Mucosa of rectum (tissue), 2 donors: ENCODE results near the gene ZBTB16.

Experiments
- H3K27ac ChIP-seq, 2 donors: one replicate each; pipeline ENCODE4 v1.7.0; 2013; ENCODE audit warnings: inconsistent platforms in 2 of 2, low read depth in 2 of 2, low read length in 2 of 2
- H3K27me3 ChIP-seq, 2 donors: one replicate each; pipeline ENCODE4 v1.7.0; 2013; ENCODE audit warnings: low read length in 2 of 2; ENCODE audit not compliant: control insufficient read depth in 2 of 2, insufficient read depth in 2 of 2
- H3K36me3 ChIP-seq, 2 donors: one replicate each; pipeline ENCODE4 v1.7.0; 2013; ENCODE audit warnings: low read length in 2 of 2; ENCODE audit not compliant: control insufficient read depth in 2 of 2, insufficient read depth in 2 of 2
- H3K4me1 ChIP-seq, 2 donors: one replicate each; pipeline ENCODE4 v1.7.0; 2013; ENCODE audit warnings: low read length in 2 of 2, mild to moderate bottlenecking in 1 of 2; ENCODE audit not compliant: control insufficient read depth in 2 of 2, insufficient read depth in 2 of 2
- H3K4me3 ChIP-seq, 2 donors: one replicate each; pipeline ENCODE4 v1.7.0; 2013; ENCODE audit warnings: low read length in 2 of 2
- H3K9ac ChIP-seq, 2 donors: one replicate each; pipeline ENCODE4 v1.7.0; 2013; ENCODE audit warnings: low read length in 2 of 2, low read depth in 1 of 2, mild to moderate bottlenecking in 1 of 2
- H3K9me3 ChIP-seq, 2 donors: one replicate each; pipeline ENCODE4 v1.7.0; 2013; ENCODE audit warnings: low read length in 2 of 2; ENCODE audit not compliant: control insufficient read depth in 2 of 2
- donor health status: healthy.
- donor health status: Normal muscosa, but diverticular disease.

The ZBTB16 gene, protein sequence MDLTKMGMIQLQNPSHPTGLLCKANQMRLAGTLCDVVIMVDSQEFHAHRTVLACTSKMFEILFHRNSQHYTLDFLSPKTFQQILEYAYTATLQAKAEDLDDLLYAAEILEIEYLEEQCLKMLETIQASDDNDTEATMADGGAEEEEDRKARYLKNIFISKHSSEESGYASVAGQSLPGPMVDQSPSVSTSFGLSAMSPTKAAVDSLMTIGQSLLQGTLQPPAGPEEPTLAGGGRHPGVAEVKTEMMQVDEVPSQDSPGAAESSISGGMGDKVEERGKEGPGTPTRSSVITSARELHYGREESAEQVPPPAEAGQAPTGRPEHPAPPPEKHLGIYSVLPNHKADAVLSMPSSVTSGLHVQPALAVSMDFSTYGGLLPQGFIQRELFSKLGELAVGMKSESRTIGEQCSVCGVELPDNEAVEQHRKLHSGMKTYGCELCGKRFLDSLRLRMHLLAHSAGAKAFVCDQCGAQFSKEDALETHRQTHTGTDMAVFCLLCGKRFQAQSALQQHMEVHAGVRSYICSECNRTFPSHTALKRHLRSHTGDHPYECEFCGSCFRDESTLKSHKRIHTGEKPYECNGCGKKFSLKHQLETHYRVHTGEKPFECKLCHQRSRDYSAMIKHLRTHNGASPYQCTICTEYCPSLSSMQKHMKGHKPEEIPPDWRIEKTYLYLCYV

DNA sequence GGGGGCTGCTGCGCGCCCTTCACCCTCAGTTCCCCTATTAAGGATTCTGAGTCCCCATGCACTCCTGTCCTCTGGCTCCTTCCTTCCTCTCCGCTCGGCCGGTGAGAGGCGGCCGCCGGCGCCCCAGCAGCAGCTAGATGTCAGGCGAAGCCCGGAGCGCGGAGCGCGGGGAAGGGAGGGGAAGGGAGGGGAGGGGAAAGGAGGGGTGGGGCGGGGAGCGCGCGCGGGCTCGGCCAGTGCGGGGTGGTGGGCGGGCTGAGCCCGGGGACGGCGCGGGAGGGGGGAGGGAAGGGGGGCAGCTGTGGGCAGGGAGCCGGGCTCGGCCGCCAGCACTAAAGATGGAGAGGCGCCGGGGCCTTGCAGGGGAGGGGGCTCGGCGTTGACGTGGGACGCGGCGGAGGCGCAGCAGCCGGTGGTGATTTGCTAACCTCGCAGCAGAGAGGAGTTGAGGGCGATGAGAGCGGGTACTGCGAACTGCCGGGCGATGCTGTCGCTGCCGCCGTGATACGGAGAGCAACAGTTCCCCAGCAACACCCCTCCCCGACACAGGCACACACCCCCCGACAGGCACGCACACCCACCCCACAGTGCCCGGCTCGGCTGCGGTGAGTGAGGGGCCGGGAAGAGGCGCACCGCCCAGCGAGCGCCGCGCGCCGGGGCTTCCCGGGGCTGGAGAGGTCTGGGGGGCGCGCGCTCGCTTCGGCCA is at the start of gene ZBTB16:
Gene ZBTB16 (plus strand): TSS at position 434 of the 706 bp plus-strand sequence. CDS start 3,590 bp downstream, outside the sequence.
- Histone ChIP-seq H3K4me1 (peaks cover 10 to 16% of the 10 kb centered on the region in 2 donors), H3K9ac (peak within 1 kb of the TSS; percentile 75 to 96), H3K4me3 (peak within 1 kb of the TSS; percentile 83), H3K36me3 (peaks cover 6 to 10% of the 10 kb centered on the region in 2 donors), H3K27me3 (peaks cover 11 to 19% of the 10 kb centered on the region in 2 donors), H3K27ac (peak within 1 kb of the TSS; percentile 84 to 85), H3K9me3 (no peaks in the 10 kb centered on the region)

DNA sequence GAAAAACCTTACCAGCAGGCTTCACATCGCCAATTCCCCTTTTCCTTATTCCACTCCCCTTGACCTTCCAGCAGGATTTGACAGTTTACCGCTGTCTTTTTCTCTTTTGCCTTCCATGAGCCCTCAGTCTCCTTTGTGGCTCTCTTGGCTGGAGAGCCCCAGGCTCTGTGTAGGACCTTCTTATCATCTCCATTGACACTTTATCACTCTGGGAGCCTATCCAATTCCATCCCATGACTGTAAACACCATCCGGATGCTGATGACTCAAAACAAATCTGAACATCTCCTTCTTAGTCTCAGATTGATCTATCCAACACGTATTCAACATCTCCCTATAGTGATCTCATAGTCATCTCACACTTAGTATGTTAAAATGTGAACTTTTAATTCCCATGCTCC is 48.6 kb upstream of the ZBTB16 start:
- Histone ChIP-seq H3K9me3 (no peaks in the 10 kb centered on the region), H3K27ac (no peak overlapping the region), H3K27me3 (peaks cover 0 to 6% of the 10 kb centered on the region in 2 donors), H3K36me3 (no peaks in the 10 kb centered on the region), H3K4me3 (no peak overlapping the region), H3K4me1 (no peaks in the 10 kb centered on the region), H3K9ac (no peak overlapping the region)

DNA sequence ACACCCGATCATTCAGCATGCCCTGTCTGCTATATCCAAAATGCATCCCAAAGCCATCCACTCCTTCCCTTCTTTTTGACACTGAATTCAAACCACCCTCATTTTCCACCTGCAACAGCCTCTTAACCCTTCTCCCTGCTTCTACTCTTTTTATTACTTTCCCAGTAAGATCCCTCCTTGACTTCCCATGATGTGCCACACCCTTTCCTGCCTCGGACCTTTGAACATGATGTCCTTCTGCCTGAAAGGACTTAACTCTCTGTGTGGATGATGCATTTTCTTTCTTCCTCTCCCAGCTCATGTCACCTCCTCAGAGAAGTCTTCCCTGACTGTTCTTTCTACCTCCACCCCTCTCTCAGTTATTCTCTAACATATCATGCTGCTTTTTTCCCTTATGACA is 48.1 kb upstream of the ZBTB16 start:
- Histone ChIP-seq H3K27me3 (peaks cover 0 to 6% of the 10 kb centered on the region in 2 donors), H3K9ac (no peak overlapping the region), H3K9me3 (no peaks in the 10 kb centered on the region), H3K36me3 (no peaks in the 10 kb centered on the region), H3K27ac (no peak overlapping the region), H3K4me3 (no peak overlapping the region), H3K4me1 (no peaks in the 10 kb centered on the region)

DNA sequence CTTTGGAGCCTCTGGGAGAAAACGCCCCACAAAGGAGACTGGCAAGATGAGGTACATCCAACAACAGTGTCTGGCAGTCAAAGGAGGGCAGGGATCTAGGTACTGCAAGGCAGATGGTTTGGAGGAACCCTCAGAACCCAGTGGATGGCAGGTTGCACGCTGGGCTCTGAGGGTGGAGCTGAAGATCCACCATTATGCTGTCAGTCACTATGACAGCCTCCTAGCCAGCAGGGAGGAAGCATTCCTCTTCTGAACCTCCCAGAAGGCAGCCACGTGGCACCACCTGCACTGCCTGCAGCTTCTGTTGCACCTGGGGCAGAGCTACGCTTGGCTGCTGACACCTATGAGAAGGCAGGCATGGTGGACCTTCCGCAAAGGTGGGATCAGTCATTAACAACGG is 44.4 kb upstream of the ZBTB16 start:
- Histone ChIP-seq H3K4me1 (no peaks in the 10 kb centered on the region), H3K27ac (no peak overlapping the region), H3K36me3 (no peaks in the 10 kb centered on the region), H3K27me3 (peaks cover 0 to 6% of the 10 kb centered on the region in 2 donors), H3K9me3 (no peaks in the 10 kb centered on the region), H3K9ac (no peak overlapping the region), H3K4me3 (no peak overlapping the region)

DNA sequence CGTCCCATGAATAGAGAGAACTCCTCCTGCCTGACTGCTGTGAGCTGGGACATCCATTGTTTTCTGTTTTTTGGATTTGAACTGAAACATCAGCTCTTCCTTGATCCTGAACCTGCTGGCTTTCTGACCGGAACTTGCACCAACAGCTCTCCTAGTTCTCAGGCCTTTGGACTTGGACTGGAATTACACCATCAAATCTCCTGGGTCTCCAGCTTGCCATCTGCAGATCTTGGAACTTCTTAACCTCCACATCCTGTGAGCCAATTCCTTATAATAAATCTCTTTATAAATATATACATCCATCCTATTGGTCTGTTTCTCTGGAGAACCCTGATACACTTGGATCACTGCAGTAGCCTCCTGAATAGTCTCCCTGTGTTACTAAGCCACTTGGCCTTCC is 42.5 kb upstream of the ZBTB16 start:
- H3K9me3 ChIP-seq: no peaks in the 10 kb centered on the region
- H3K4me3 ChIP-seq: no peak overlapping the region
- no peak overlapping the region for H3K9ac ChIP-seq
- no peaks in the 10 kb centered on the region for H3K36me3 ChIP-seq
- peaks cover 0 to 6% of the 10 kb centered on the region in 2 donors for H3K27me3 ChIP-seq
- H3K4me1 ChIP-seq: no peaks in the 10 kb centered on the region
- H3K27ac ChIP-seq: no peak overlapping the region

DNA sequence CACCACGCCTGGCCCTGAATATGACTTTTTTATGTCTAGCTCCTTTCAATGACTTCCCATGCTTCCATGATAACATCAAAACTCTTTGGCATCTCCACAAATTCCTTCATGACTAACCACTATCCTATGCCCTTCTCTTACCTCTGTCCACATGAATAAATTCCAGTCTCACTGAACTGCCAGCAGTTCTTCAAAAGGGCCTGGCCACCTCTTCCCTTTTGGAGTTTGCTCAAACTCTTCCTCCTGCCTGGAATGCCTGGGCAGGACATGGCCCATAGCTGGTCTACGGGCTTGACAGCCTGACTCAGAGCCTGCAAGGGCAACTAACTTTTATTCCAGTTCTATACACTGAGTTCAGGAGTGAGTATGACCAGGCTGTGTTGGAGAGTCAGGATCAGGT is 41.8 kb upstream of the ZBTB16 start:
- Histone ChIP-seq H3K9me3 (no peaks in the 10 kb centered on the region), H3K27me3 (peaks cover 0 to 2% of the 10 kb centered on the region in 2 donors), H3K27ac (no peak overlapping the region), H3K36me3 (no peaks in the 10 kb centered on the region), H3K4me1 (no peaks in the 10 kb centered on the region), H3K9ac (no peak overlapping the region), H3K4me3 (no peak overlapping the region)

DNA sequence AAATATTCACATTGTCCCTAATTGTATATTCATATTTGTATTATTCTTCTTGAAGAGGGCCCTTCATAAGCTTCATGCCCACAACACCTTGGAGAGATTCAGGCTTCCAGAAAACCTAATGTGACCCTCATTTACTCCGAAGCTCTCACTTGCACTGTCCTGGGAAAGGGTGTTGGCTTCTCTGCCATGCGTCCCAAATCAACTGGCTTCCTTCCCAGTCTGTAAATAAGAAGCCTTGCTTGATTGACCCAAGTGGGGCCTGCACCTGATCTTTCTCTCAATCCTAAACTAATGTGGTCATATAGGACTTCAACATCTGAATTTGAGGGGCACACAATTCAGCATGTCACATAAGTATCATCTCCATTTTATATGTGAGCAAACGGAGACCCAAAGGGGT is 40.5 kb upstream of the ZBTB16 start:
- H3K27ac ChIP-seq: no peak overlapping the region
- H3K27me3 ChIP-seq: peaks cover 0 to 2% of the 10 kb centered on the region in 2 donors
- no peaks in the 10 kb centered on the region for H3K4me1 ChIP-seq
- H3K36me3 ChIP-seq: no peaks in the 10 kb centered on the region
- H3K9me3 ChIP-seq: no peaks in the 10 kb centered on the region
- no peak overlapping the region for H3K4me3 ChIP-seq
- H3K9ac ChIP-seq: no peak overlapping the region

DNA sequence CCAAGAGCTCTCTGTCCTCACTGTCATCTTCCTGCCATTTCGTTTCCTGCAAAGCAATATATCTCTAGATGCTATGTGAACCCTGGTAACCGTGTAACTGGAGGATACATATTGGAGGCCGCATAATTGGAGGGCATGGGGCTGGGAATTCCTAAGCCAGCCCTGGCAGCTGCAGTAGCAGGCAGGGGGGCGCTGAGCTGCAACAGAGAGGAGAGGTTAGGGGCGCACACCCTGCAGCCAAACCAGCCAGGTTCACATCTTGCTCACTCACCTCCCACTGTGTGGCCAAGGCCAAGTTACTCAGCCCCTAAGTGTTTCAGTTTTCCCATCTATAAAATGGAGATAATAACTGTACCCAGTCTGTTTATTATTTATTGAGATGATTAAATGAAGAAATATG is 39.9 kb upstream of the ZBTB16 start:
- Histone ChIP-seq H3K4me3 (no peak overlapping the region), H3K4me1 (no peaks in the 10 kb centered on the region), H3K36me3 (no peaks in the 10 kb centered on the region), H3K9me3 (no peaks in the 10 kb centered on the region), H3K9ac (no peak overlapping the region), H3K27ac (no peak overlapping the region), H3K27me3 (peaks cover 0 to 2% of the 10 kb centered on the region in 2 donors)

DNA sequence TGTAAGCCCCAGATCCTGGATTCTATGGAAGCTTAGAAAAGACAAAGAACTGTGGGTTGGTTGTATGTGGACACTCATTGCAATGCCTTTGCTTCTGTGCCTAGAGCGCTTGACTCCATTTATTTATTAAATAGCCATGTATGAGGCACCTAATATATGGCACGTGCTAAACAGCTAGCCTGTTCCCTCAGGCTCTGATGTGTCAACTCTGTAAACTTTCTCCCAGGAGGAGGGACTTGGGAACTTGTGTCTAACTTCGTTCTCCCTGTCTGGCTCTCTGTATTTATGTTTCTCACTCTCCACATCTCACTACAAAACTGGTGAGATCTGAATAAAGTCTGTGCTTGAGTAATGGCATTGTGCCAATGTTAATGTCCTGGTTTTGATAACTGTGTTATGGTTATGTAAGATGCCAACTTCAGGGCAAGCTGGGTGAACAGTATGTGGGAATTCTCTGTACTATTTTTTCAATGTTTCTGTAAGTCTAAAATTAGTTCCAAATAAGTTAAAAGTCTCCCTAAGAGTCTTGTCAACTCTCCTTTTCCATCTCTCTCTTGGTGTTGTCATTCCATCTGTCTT is 34.1 kb upstream of the ZBTB16 start:
- Histone ChIP-seq H3K4me1 (no peaks in the 10 kb centered on the region), H3K27ac (no peak overlapping the region)

More for the DNA sequence above, 34.1 kb upstream of the ZBTB16 start:
- Histone ChIP-seq H3K9ac (no peak overlapping the region), H3K4me3 (no peak overlapping the region), H3K27me3 (peaks cover 0 to 11% of the 10 kb centered on the region in 2 donors), H3K9me3 (no peaks in the 10 kb centered on the region), H3K36me3 (no peaks in the 10 kb centered on the region)
